8988T (cell line): Measurements from ENCODE around the gene HBQ1.
"Not testable (repeated sequence)": the region's sequence is repeated elsewhere in the genome, so short reads cannot be mapped to it uniquely, and the experiment has no call there.

Experiments used
- DNase-seq: peaks from one replicate; pipeline ENCODE4 v3.0.0; 2011

HBQ1 gene

GRCh38 chr16:211631-212180 lies 31.4 kb downstream of the HBQ1 start:
- not testable (repeated sequence) for DNase-seq

GRCh38 chr16:212999-213398 lies 32.7 kb downstream of the HBQ1 start:
- no peak for DNase-seq

- DNase-seq, result no peak
Observed at GRCh38 chr16:220021-220420, 39.8 kb downstream of the HBQ1 start.

- no peak for DNase-seq
Observed at GRCh38 chr16:228151-228851, 48.0 kb downstream of the HBQ1 start.

GRCh38 chr16:228852-229730 lies 48.8 kb downstream of the HBQ1 start, which contains the start of gene LUC7L:
Gene LUC7L (minus strand): TSS chr16:229449. CDS start chr16:229339, 110 bp downstream.
- peak; percentile 77 for DNase-seq

GRCh38 chr16:229731-230281 lies 49.5 kb downstream of the HBQ1 start:
- DNase-seq, result no peak

GRCh38 chr16:230351-230750 lies 50.1 kb downstream of the HBQ1 start:
- DNase-seq, result not testable (repeated sequence)
